PC-3 (cell line): ENCODE measurements around the gene ARHGAP6. TPM values are rescaled to one million over a fixed set of nuclear protein-coding genes. Genes with fewer than 3 reads are reported as not detected.

Experiments
- ATAC-seq: fragments of 200-7000 bp; cut with Tn5 transposase; 2 replicates; pipeline ENCODE4 v1.9.1; 2020; ENCODE audit warnings: mild to moderate bottlenecking, moderate library complexity
- BruUV-seq: library from RNA; stranded (reverse); fragments of 400-500 nt; replicated peaks from 2 replicates; lab custom pipeline; 2021; lab: Mats Ljungman, UMichigan
- CTCF ChIA-PET: fragments of 300-600 bp; sonication (Branson Sonifier 250); formaldehyde crosslinking; loops from one replicate; lab custom pipeline; 2022; ENCODE audit warnings: antibody characterized with exemption; lab: Charles Lee
- POLR2A ChIA-PET: fragments of 300-600 bp; sonication (Branson Sonifier 250); formaldehyde crosslinking; loops from one replicate; lab custom pipeline; 2022; ENCODE audit warnings: antibody characterized with exemption; ENCODE audit not compliant: unreplicated experiment; lab: Charles Lee
- DNase-seq: peaks from one replicate; pipeline ENCODE4 v3.0.0-alpha.2; 2015
- H2AFZ ChIP-seq: fragments of 300-600 bp; sonication (generic); 2 replicates; pipeline ENCODE4 v1.6.0; 2016; ENCODE audit warnings: antibody characterized with exemption, low read length
- H3F3A ChIP-seq: fragments of 300-600 bp; sonication (generic); one replicate; pipeline ENCODE4 v1.6.0; 2017; ENCODE audit warnings: antibody characterized with exemption, low read length, control low read depth, mild to moderate bottlenecking; ENCODE audit not compliant: unreplicated experiment
- H3K27ac ChIP-seq: fragments of 300-600 bp; sonication (generic); 2 replicates; pipeline ENCODE4 v1.5.1; 2016; ENCODE audit warnings: mild to moderate bottlenecking, low read length
- H3K27me3 ChIP-seq: fragments of 300-600 bp; sonication (generic); 2 replicates; pipeline ENCODE4 v1.6.1; 2016; ENCODE audit warnings: low read length, mixed read lengths
- H3K36me3 ChIP-seq: fragments of 300-600 bp; sonication (generic); 2 replicates; pipeline ENCODE4 v1.6.1; 2016; ENCODE audit warnings: low read depth, mixed run types, low read length, mixed read lengths
- H3K4me1 ChIP-seq: fragments of 300-600 bp; sonication (generic); 2 replicates; pipeline ENCODE4 v1.5.1; 2016; ENCODE audit warnings: low read length; ENCODE audit not compliant: insufficient read depth
- H3K4me2 ChIP-seq: fragments of 300-600 bp; sonication (generic); 2 replicates; pipeline ENCODE4 v1.6.0; 2016; ENCODE audit warnings: low read length
- H3K4me3 ChIP-seq: fragments of 300-600 bp; sonication (generic); 2 replicates; pipeline ENCODE4 v1.5.1; 2016; ENCODE audit warnings: mild to moderate bottlenecking, low read length, mixed read lengths
- H3K79me2 ChIP-seq: fragments of 300-600 bp; sonication (generic); 2 replicates; pipeline ENCODE4 v1.6.1; 2017; ENCODE audit warnings: low read length, mixed read lengths
- H3K9ac ChIP-seq: fragments of 300-600 bp; sonication (generic); 2 replicates; pipeline ENCODE4 v1.6.0; 2016; ENCODE audit warnings: mild to moderate bottlenecking, low read length
- H3K9me2 ChIP-seq: fragments of 300-600 bp; sonication (generic); replicated peaks from 2 replicates; pipeline ENCODE4 v1.6.1; 2016; ENCODE audit warnings: mixed run types, low read length, mixed read lengths
- H3K9me3 ChIP-seq: fragments of 300-600 bp; sonication (generic); 2 replicates; pipeline ENCODE4 v1.6.1; 2016; ENCODE audit warnings: low read length, mixed read lengths
- H4K20me1 ChIP-seq: fragments of 300-600 bp; sonication (generic); 2 replicates; pipeline ENCODE4 v1.6.1; 2016; ENCODE audit warnings: low read length, mixed read lengths
- EZH2 ChIP-seq: fragments of 300-600 bp; sonication (generic); IDR thresholded peaks from one replicate; pipeline ENCODE4 v1.6.1; 2017; ENCODE audit warnings: antibody characterized with exemption, mild to moderate bottlenecking, low read length; ENCODE audit not compliant: unreplicated experiment
- EZH2phosphoT487 ChIP-seq: fragments of 300-600 bp; sonication (generic); IDR thresholded peaks from 2 replicates; pipeline ENCODE4 v1.6.1; 2018; ENCODE audit warnings: mild to moderate bottlenecking, antibody characterized with exemption, low read length, borderline replicate concordance
- intact Hi-C: fragments of 100-400 bp; cut with micrococcal nuclease; formaldehyde crosslinking; loops from 2 replicates; pipeline ENCODE4 v1.9.0; 2023
- total RNA-seq: library from RNA; depleted of rRNA; stranded (reverse); fragments of >200 nt; gene quantifications from 2 replicates; pipeline ENCODE4 v1.2.3, GENCODE V29; 2014
- TF ChIP-seq, protein P1 (sequence below): fragments of 300-600 bp; sonication (generic); conservative IDR thresholded peaks from 2 replicates; pipeline ENCODE4 v1.5.1; 2017; ENCODE audit warnings: antibody characterized with exemption, low read depth, mild to moderate bottlenecking, low read length

The ARHGAP6 gene
- total RNA-seq, 1 experiment from 2014 or later: 2.8 TPM

DNA sequence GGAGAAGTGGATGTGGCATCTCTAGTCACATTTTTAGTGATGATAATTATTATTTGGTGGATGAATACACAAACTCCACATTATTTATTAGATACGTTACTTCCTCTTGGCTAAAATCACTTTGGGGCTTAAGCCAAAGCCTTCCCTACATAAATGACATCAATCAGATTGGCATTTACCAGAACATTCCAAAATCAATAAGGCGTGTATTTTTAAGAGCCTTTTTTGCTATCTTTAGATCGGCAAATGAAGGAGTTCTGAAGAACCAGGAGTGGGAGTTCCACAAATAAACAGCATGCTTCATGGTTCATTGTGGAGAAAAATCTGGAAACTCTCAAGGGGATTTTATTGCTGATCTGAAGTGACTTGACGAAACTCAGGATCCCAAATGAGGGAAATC, 282.8 kb downstream of the ARHGAP6 start:
- no peaks in the 10 kb centered on the region for H3K9me2 ChIP-seq
- no peaks in the 10 kb centered on the region for H3K79me2 ChIP-seq
- DNase-seq (peak; percentile 23), ATAC-seq (no peak)
- TF ChIP-seq EZH2: no peak
- TF ChIP-seq, protein P1, sequence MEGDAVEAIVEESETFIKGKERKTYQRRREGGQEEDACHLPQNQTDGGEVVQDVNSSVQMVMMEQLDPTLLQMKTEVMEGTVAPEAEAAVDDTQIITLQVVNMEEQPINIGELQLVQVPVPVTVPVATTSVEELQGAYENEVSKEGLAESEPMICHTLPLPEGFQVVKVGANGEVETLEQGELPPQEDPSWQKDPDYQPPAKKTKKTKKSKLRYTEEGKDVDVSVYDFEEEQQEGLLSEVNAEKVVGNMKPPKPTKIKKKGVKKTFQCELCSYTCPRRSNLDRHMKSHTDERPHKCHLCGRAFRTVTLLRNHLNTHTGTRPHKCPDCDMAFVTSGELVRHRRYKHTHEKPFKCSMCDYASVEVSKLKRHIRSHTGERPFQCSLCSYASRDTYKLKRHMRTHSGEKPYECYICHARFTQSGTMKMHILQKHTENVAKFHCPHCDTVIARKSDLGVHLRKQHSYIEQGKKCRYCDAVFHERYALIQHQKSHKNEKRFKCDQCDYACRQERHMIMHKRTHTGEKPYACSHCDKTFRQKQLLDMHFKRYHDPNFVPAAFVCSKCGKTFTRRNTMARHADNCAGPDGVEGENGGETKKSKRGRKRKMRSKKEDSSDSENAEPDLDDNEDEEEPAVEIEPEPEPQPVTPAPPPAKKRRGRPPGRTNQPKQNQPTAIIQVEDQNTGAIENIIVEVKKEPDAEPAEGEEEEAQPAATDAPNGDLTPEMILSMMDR: no peak
- H3K4me3 ChIP-seq: no peak overlapping the region
- H4K20me1 ChIP-seq: no peaks in the 10 kb centered on the region
- H3K36me3 ChIP-seq: no peaks in the 10 kb centered on the region
- no peaks in the 10 kb centered on the region for H3K9me3 ChIP-seq
- H3K27me3 ChIP-seq: no peaks in the 10 kb centered on the region
- H3K4me2 ChIP-seq: no peak overlapping the region
- BruUV-seq: no TSS peak
- no peak overlapping the region for H2AFZ ChIP-seq
- peaks cover 47% of the 10 kb centered on the region for H3K4me1 ChIP-seq
- peak overlapping the region; percentile 51 for H3K27ac ChIP-seq
- CTCF ChIA-PET: no interaction called here
- POLR2A ChIA-PET: no interaction called here
- no peaks in the 10 kb centered on the region for H3F3A ChIP-seq
- intact Hi-C loops: loop anchor here (5.0 kb wide), 1 partner anchor 79 kb away; no protein-coding TSS in a partner anchor
- H3K9ac ChIP-seq: no peak overlapping the region

DNA sequence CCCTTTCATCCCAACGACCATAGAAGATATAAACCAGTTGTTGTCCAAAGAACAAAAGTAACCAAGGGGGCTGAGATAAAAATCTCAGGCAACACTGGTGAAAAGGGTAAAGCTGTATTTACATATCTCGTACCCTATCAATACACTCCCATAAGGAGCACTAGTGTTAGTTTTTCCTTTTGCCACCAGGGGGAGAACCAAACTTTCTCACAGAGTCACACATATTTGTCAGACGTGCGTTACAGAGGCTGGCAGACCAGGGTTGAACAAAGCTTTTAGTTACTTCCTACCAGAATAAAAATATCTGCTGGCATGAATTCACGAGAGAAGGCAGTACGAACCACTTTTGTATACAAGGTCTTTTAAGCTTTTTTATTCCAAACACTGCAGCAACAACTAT, 284.3 kb downstream of the ARHGAP6 start:
- ChIA-PET POLR2A (no interaction called here), CTCF (interaction anchor here (1.2 kb wide), 1 partner anchor 45 kb away, joined by 5 read pairs; no protein-coding TSS in a partner anchor)
- Histone ChIP-seq H3K4me3 (no peak overlapping the region), H3K4me2 (no peak overlapping the region), H3K36me3 (no peaks in the 10 kb centered on the region), H4K20me1 (no peaks in the 10 kb centered on the region), H2AFZ (peak overlapping the region; percentile 54; the same call in 1 of the 2 replicates), H3K9ac (no peak overlapping the region), H3F3A (no peaks in the 10 kb centered on the region), H3K9me3 (no peaks in the 10 kb centered on the region), H3K4me1 (peaks cover 39% of the 10 kb centered on the region), H3K9me2 (no peaks in the 10 kb centered on the region), H3K27ac (no peak overlapping the region), H3K79me2 (no peaks in the 10 kb centered on the region), H3K27me3 (no peaks in the 10 kb centered on the region)
- intact Hi-C loops: loop anchor here (2.0 to 5.0 kb wide), 2 partner anchors 81 to 237 kb away; no protein-coding TSS in a partner anchor
- peak; percentile 77 for ATAC-seq
- DNase-seq: peak; percentile 77
- TF ChIP-seq EZH2phosphoT487: no peak
- TF ChIP-seq, protein P1: peak; percentile 71
- no TSS peak for BruUV-seq

DNA sequence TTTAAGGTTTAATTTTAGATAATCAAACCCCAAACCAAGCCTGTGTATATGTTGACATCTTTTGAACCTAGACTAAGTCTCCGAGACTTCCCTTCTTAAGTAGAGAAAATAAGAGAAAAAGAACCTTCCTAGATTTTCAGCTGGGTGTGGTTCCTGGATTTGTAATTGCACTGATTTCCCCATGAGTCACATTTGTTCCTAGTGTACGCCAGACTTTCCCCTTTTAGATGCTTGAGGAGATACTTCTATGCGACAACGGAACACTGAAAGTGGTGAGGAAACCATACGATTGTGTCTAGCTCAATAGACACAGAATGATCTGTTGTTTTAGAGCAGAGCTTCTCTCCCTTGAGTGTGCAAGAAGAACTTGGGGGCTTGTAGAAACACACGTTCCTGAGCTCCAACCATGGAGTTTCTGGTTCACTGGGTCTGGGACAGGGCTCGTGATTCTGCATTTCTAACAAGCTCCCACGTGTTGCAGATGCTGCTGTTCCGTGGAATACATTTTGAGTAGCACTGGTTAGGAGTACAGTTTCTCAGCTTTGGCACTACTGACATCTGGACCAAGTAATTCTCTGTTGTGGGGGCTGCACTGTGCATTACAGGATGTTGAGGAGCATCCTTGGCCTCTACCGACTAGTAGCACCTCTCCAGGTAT, 285.4 kb downstream of the ARHGAP6 start:
- Histone ChIP-seq H3K27me3 (no peaks in the 10 kb centered on the region), H3K4me2 (peak overlapping the region; percentile 31), H3K9me2 (no peaks in the 10 kb centered on the region), H3F3A (no peaks in the 10 kb centered on the region), H2AFZ (no peak overlapping the region), H3K9ac (peak overlapping the region; percentile 24; the same call in 1 of the 2 replicates), H3K4me1 (peaks cover 34% of the 10 kb centered on the region), H4K20me1 (no peaks in the 10 kb centered on the region), H3K79me2 (no peaks in the 10 kb centered on the region), H3K36me3 (no peaks in the 10 kb centered on the region), H3K27ac (peak overlapping the region; percentile 39), H3K4me3 (no peak overlapping the region), H3K9me3 (no peaks in the 10 kb centered on the region)
- peak; percentile 58 for DNase-seq
- TF ChIP-seq EZH2phosphoT487 (no peak), EZH2 (no peak)
- TF ChIP-seq, protein P1: no peak
- ChIA-PET CTCF (interaction anchor here (0.5 kb wide), 1 partner anchor 71 kb away, joined by 4 read pairs; no protein-coding TSS in a partner anchor), POLR2A (no interaction called here)
- no TSS peak for BruUV-seq
- ATAC-seq: peak; percentile 46; the same call in 1 of the 2 replicates
- intact Hi-C loops: loop anchor here (1.0 to 5.0 kb wide), 3 partner anchors 82 to 236 kb away; no protein-coding TSS in a partner anchor
